Fibroblast of skin of abdomen (primary cell): Measurements from ENCODE around the gene LAPTM4A. TPM values are rescaled to one million over a fixed set of nuclear protein-coding genes. Genes with fewer than 3 reads are reported as not detected.
"Not testable (repeated sequence)": the region's sequence is repeated elsewhere in the genome, so short reads cannot be mapped to it uniquely, and the experiment has no call there.

Experiments
- DNase-seq: peaks from one replicate; pipeline ENCODE4 v3.0.0-alpha.2; 2013
- polyA plus RNA-seq, 2 experiments: library from polyadenylated mRNA; unstranded; fragments of 120-200 nt; gene quantifications; one replicate each; pipeline ENCODE4 v1.2.1, GENCODE V29; 2013; ENCODE audit not compliant: insufficient read length in 2 of 2

Gene LAPTM4A
- 280 TPM for polyA plus RNA-seq (2013, experiment 1 of 2; ENCODE audit: insufficient read length)
- 265 TPM for polyA plus RNA-seq (2013, experiment 2 of 2; ENCODE audit: insufficient read length)

GRCh38 chr2:20051532-20052228 is at the start of gene LAPTM4A:
Gene LAPTM4A, minus strand, starts transcription at chr2:20051628. Its CDS starts 108 bp downstream, at chr2:20051520.
- peak; percentile 100 for DNase-seq

- no peak for DNase-seq
Measured at GRCh38 chr2:20100711-20101110, 49.3 kb upstream of the LAPTM4A start.

GRCh38 chr2:20099780-20100179 is 48.4 kb upstream of the LAPTM4A start:
- DNase-seq: no peak

- peak; percentile 84 for DNase-seq
Measured at GRCh38 chr2:20097889-20098714, 46.7 kb upstream of the LAPTM4A start.

GRCh38 chr2:20095469-20095868 is 44.0 kb upstream of the LAPTM4A start:
- DNase-seq: no peak

- no peak for DNase-seq
Measured at GRCh38 chr2:20094955-20095354, 43.5 kb upstream of the LAPTM4A start.

GRCh38 chr2:20094142-20094755 is 42.8 kb upstream of the LAPTM4A start:
- DNase-seq: no peak

- DNase-seq: peak; percentile 78
Measured at GRCh38 chr2:20093263-20094141, 42.1 kb upstream of the LAPTM4A start.

GRCh38 chr2:20092901-20093235 is 41.4 kb upstream of the LAPTM4A start:
- no peak for DNase-seq

GRCh38 chr2:20092226-20092900 is 40.9 kb upstream of the LAPTM4A start:
- DNase-seq: no peak

GRCh38 chr2:20091305-20091991 is 40.0 kb upstream of the LAPTM4A start:
- peak; percentile 97 for DNase-seq

GRCh38 chr2:20089715-20090464 is 38.5 kb upstream of the LAPTM4A start:
- DNase-seq: no peak

GRCh38 chr2:20085909-20086308 is 34.5 kb upstream of the LAPTM4A start:
- DNase-seq: not testable (repeated sequence)

- DNase-seq: not testable (repeated sequence)
Measured at GRCh38 chr2:20082812-20083211, 31.4 kb upstream of the LAPTM4A start.

GRCh38 chr2:20081841-20082240 is 30.4 kb upstream of the LAPTM4A start:
- no peak for DNase-seq

- no peak for DNase-seq
Measured at GRCh38 chr2:20080839-20081415, 29.5 kb upstream of the LAPTM4A start.

GRCh38 chr2:20080428-20080827 is 29.0 kb upstream of the LAPTM4A start:
- no peak for DNase-seq

GRCh38 chr2:20079546-20080115 is 28.2 kb upstream of the LAPTM4A start:
- no peak for DNase-seq

- no peak for DNase-seq
Measured at GRCh38 chr2:20077411-20077940, 26.0 kb upstream of the LAPTM4A start.
